ENCODE data around the gene TACC2. TPM values are rescaled to one million over a fixed set of nuclear protein-coding genes. Genes with fewer than 3 reads are reported as not detected.

The TACC2 gene
- total and polyA plus RNA-seq, 9 of the 15 experiments (the other 6 are each of a cell fraction or from before 2014, with no cell fraction given) = under 0.01 to 0.35 (median 0.03) TPM; not detected in 6

GRCh38 chr10:122199689-122200088, 210.7 kb downstream of the TACC2 start (continued):
- no peak for TF ChIP-seq MXD1 (CRISPR knock-in tag; IDR thresholded peaks at IDR 0.05; ENCODE audit: borderline replicate concordance, poor library complexity, severe bottlenecking)
- TF ChIP-seq POLR2AphosphoS2 (IDR thresholded peaks at IDR 0.05; ENCODE audit: low read length) = no peak
- no peak for TF ChIP-seq ZNF445 (CRISPR knock-in tag; IDR thresholded peaks at IDR 0.05; ENCODE audit: low read depth)
- no peak for TF ChIP-seq ETS1 (conservative IDR thresholded peaks at IDR 0.05; ENCODE audit: control insufficient read depth, low read depth, low read length)

- WGBS (ENCODE audit: insufficient coverage, low coverage, missing lambda C conversion rate) = 0% methylated on average over 8 of the region's 9 CpGs
- POLR2A ChIA-PET = no interaction called here
- Histone ChIP-seq H3K9me3 (replicated peaks; ENCODE audit: control insufficient read depth, insufficient read depth, low read depth, low read length) (no peaks in the 10 kb centered on the region), H3K4me1 (replicated peaks in 1 of 2; ENCODE audit: control insufficient read depth in 2 of 2, insufficient read depth in 2 of 2, low read length in 2 of 2) (no peaks in the 10 kb centered on the region), H3K4me2 (ENCODE audit: insufficient read depth, low read length) (no peak overlapping the region), H3K36me3 (ENCODE audit: control insufficient read depth, insufficient read depth, low read length) (no peaks in the 10 kb centered on the region), H2AFZ (ENCODE audit: low read depth, low read length) (no peak overlapping the region), H3K4me3 (no peak overlapping the region), H3K9me1 (ENCODE audit: control insufficient read depth, insufficient read depth, low read length) (no peaks in the 10 kb centered on the region), H3K27me3 (ENCODE audit: control insufficient read depth in 2 of 2, insufficient read depth in 2 of 2, low read length in 2 of 2) (peaks cover 0 to 13% of the 10 kb centered on the region in 2 experiments; a peak in 2 of 5 replicates), H4K20me1 (replicated peaks; ENCODE audit: control insufficient read depth, insufficient read depth, low read length) (no peaks in the 10 kb centered on the region), H3K9ac (ENCODE audit: insufficient read depth in 1 of 2, low read depth in 2 of 2, low read length in 2 of 2) (no peak overlapping the region), H3K27ac (ENCODE audit: extremely low read depth, low read depth, low read length) (no peak overlapping the region), H3K79me2 (ENCODE audit: control insufficient read depth, insufficient read depth, low read length) (no peaks in the 10 kb centered on the region)
- in situ Hi-C loops (cut with MboI) = no loop called here
- DNase-seq (ENCODE audit: extremely low read depth in 1 of 4, low spot score in 3 of 4) (no peak), FAIRE-seq (no peak), ATAC-seq (no peak)
- CTCF ChIA-PET (ENCODE audit: low intra/inter-chr PET ratio) = no interaction called here
- intact Hi-C loops (cut with micrococcal nuclease) = no loop called here
- BruUV-seq (replicated peaks) = no TSS peak
- no peak for TF ChIP-seq CBFB (CRISPR knock-in tag; IDR thresholded peaks at IDR 0.05)
- TF ChIP-seq MXI1 (IDR thresholded peaks at IDR 0.05; ENCODE audit: low read depth, low read length) = no peak
- TF ChIP-seq ATF1 (CRISPR knock-in tag; IDR thresholded peaks at IDR 0.05) = no peak
- TF ChIP-seq ATF1 (tag; IDR thresholded peaks at IDR 0.05) = no peak
- TF ChIP-seq BRD4 (IDR thresholded peaks at IDR 0.05) = no peak
- TF ChIP-seq DLX4 (CRISPR knock-in tag; IDR thresholded peaks at IDR 0.05) = no peak
- TF ChIP-seq TAL1 (IDR thresholded peaks at IDR 0.05) = no peak
- TF ChIP-seq ARID1B (IDR thresholded peaks at IDR 0.05) = no peak
- TF ChIP-seq USF2 (CRISPR knock-in tag; IDR thresholded peaks at IDR 0.05) = no peak
- TF ChIP-seq ZNF655 (CRISPR knock-in tag; IDR thresholded peaks at IDR 0.05) = no peak
- TF ChIP-seq VEZF1 (CRISPR knock-in tag; IDR thresholded peaks at IDR 0.05) = no peak
- no peak for TF ChIP-seq JUND (IDR thresholded peaks at IDR 0.05; ENCODE audit: borderline replicate concordance, low read depth, low read length)
- TF ChIP-seq JUND (tag; IDR thresholded peaks at IDR 0.05; ENCODE audit: borderline replicate concordance, low read depth, low read length) = no peak
Observed at GRCh38 chr10:122201401-122201800, 212.4 kb downstream of the TACC2 start.
